Panc1 (cell line): ENCODE data around the gene PLXNB1.

Source experiments
- POLR2AphosphoS5 ChIP-seq: IDR thresholded peaks from 2 replicates; pipeline ENCODE4 v1.6.1; 2012; ENCODE audit warnings: mild to moderate bottlenecking, low read depth, low read length, moderate library complexity
- TCF7L2 ChIP-seq: IDR thresholded peaks from 2 replicates; pipeline ENCODE4 v1.6.1; 2011; ENCODE audit warnings: mild to moderate bottlenecking, low read depth, low read length, inconsistent platforms
- TF ChIP-seq, protein P1 (sequence below): fragments of 450-650 bp; IDR thresholded peaks from 2 replicates; pipeline ENCODE4 v1.5.1; 2017; ENCODE audit warnings: mild to moderate bottlenecking
- TF ChIP-seq, protein P2 (sequence below), 2 experiments: IDR thresholded peaks; 2 replicates each; pipeline ENCODE4 v1.6.1; 2011 to 2012; ENCODE audit warnings: low read depth in 2 of 2, control low read depth in 1 of 2, low read length in 1 of 2, mild to moderate bottlenecking in 1 of 2, moderate library complexity in 1 of 2; ENCODE audit not compliant: insufficient read depth in 1 of 2

- TF ChIP-seq POLR2AphosphoS5, result no peak
- TF ChIP-seq, protein P1, sequence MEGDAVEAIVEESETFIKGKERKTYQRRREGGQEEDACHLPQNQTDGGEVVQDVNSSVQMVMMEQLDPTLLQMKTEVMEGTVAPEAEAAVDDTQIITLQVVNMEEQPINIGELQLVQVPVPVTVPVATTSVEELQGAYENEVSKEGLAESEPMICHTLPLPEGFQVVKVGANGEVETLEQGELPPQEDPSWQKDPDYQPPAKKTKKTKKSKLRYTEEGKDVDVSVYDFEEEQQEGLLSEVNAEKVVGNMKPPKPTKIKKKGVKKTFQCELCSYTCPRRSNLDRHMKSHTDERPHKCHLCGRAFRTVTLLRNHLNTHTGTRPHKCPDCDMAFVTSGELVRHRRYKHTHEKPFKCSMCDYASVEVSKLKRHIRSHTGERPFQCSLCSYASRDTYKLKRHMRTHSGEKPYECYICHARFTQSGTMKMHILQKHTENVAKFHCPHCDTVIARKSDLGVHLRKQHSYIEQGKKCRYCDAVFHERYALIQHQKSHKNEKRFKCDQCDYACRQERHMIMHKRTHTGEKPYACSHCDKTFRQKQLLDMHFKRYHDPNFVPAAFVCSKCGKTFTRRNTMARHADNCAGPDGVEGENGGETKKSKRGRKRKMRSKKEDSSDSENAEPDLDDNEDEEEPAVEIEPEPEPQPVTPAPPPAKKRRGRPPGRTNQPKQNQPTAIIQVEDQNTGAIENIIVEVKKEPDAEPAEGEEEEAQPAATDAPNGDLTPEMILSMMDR, result no peak
- TF ChIP-seq, protein P2, sequence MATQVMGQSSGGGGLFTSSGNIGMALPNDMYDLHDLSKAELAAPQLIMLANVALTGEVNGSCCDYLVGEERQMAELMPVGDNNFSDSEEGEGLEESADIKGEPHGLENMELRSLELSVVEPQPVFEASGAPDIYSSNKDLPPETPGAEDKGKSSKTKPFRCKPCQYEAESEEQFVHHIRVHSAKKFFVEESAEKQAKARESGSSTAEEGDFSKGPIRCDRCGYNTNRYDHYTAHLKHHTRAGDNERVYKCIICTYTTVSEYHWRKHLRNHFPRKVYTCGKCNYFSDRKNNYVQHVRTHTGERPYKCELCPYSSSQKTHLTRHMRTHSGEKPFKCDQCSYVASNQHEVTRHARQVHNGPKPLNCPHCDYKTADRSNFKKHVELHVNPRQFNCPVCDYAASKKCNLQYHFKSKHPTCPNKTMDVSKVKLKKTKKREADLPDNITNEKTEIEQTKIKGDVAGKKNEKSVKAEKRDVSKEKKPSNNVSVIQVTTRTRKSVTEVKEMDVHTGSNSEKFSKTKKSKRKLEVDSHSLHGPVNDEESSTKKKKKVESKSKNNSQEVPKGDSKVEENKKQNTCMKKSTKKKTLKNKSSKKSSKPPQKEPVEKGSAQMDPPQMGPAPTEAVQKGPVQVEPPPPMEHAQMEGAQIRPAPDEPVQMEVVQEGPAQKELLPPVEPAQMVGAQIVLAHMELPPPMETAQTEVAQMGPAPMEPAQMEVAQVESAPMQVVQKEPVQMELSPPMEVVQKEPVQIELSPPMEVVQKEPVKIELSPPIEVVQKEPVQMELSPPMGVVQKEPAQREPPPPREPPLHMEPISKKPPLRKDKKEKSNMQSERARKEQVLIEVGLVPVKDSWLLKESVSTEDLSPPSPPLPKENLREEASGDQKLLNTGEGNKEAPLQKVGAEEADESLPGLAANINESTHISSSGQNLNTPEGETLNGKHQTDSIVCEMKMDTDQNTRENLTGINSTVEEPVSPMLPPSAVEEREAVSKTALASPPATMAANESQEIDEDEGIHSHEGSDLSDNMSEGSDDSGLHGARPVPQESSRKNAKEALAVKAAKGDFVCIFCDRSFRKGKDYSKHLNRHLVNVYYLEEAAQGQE (IDR thresholded peaks at IDR 0.05; ENCODE audit: insufficient read depth in 1 of 2, low read depth in 2 of 2, low read length in 1 of 2), result no peak
- TF ChIP-seq TCF7L2, result no peak
These were observed 16.8 kb downstream of the PLXNB1 start for GRCh38 chr3:48413086-48413485.
